SK-N-MC (cell line): ENCODE results near the gene PRDM16.

Experiments
- DNase-seq: peaks from one replicate; pipeline ENCODE4 v3.0.0-alpha.2; 2011; ENCODE audit warnings: low read depth, low spot score
- H3K27ac ChIP-seq: fragments of 200-600 bp; sonication (generic); 2 replicates; pipeline ENCODE4 v1.5.1; 2016; ENCODE audit warnings: mixed run types
- H3K36me3 ChIP-seq: fragments of 200-600 bp; sonication (generic); 2 replicates; pipeline ENCODE4 v1.6.1; 2017; ENCODE audit warnings: antibody characterized with exemption, low read length, mixed read lengths; ENCODE audit not compliant: insufficient read depth
- H3K4me3 ChIP-seq: fragments of 200-600 bp; sonication (generic); 2 replicates; pipeline ENCODE4 v1.5.1; 2016
- H3K9ac ChIP-seq: fragments of 200-600 bp; sonication (generic); 2 replicates; pipeline ENCODE4 v1.8.0; 2017; ENCODE audit warnings: mixed run types, mixed read lengths; ENCODE audit not compliant: insufficient read length
- H3K9me3 ChIP-seq: fragments of 200-600 bp; sonication (generic); 2 replicates; pipeline ENCODE4 v1.6.1; 2017; ENCODE audit warnings: low read depth, mild to moderate bottlenecking, antibody characterized with exemption, low read length, moderate library complexity, mixed read lengths
- EZH2 ChIP-seq: fragments of 200-600 bp; sonication (generic); IDR thresholded peaks from one replicate; pipeline ENCODE4 v1.6.1; 2017; ENCODE audit warnings: antibody characterized with exemption
- FOXP2 ChIP-seq: optimal IDR thresholded peaks from 2 replicates; pipeline ENCODE3; 2011; ENCODE audit warnings: mild to moderate bottlenecking, moderate library complexity; ENCODE audit not compliant: insufficient read depth; ENCODE audit errors: extremely low read length, control extremely low read depth
- POLR2AphosphoS5 ChIP-seq: IDR thresholded peaks from 2 replicates; pipeline ENCODE4 v1.6.1; 2012; ENCODE audit warnings: mild to moderate bottlenecking, low read depth, low read length, borderline replicate concordance

Gene PRDM16

DNA sequence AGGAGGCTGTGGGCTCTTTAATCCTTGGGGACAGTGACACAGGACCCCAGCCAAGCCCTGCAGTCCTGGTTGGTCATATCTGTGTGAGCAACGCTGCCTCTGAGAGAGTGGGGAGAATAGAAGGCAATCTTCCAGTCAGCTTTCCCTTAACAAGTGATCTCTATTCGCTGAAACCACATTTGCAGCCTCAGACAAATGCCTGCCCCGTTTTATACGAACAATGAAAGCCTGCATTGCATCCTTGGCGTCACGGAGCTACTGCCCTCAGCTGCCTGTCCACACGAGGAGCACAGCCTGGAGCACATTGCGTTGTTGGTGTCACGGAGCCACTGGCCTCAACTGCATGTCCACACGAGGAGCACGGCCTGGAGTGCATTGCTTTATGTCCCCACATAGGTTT is 235.2 kb downstream of the PRDM16 start:
- DNase-seq: no peak
- no peak for TF ChIP-seq EZH2
- TF ChIP-seq POLR2AphosphoS5: no peak
- TF ChIP-seq FOXP2: no peak
- Histone ChIP-seq H3K27ac (no peak overlapping the region), H3K4me3 (no peak overlapping the region), H3K9me3 (no peaks in the 10 kb centered on the region), H3K36me3 (no peaks in the 10 kb centered on the region), H3K9ac (no peak overlapping the region)

DNA sequence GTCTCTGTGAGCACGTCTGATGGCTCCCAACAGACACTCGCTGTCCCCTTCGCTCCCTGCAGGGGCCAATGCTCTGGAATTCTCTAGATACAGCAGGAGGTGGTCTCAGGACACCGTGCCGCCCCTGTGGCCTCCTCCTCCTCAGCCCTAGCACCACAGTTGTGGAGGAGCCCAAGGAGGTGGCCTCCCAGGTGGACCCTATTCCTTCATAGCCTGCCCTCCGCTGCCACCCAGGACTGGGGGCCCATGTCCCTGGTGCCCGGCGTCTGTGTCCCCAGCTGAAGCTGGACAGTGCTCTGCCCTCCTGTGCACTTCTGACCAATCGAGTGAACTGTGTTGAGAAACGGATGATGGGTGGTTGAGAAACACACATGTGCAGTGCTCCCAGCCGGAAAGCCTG is 235.7 kb downstream of the PRDM16 start:
- Histone ChIP-seq H3K27ac (no peak overlapping the region), H3K36me3 (no peaks in the 10 kb centered on the region), H3K9me3 (no peaks in the 10 kb centered on the region), H3K4me3 (no peak overlapping the region), H3K9ac (no peak overlapping the region)
- TF ChIP-seq EZH2 (no peak), POLR2AphosphoS5 (no peak), FOXP2 (no peak)
- no peak for DNase-seq

DNA sequence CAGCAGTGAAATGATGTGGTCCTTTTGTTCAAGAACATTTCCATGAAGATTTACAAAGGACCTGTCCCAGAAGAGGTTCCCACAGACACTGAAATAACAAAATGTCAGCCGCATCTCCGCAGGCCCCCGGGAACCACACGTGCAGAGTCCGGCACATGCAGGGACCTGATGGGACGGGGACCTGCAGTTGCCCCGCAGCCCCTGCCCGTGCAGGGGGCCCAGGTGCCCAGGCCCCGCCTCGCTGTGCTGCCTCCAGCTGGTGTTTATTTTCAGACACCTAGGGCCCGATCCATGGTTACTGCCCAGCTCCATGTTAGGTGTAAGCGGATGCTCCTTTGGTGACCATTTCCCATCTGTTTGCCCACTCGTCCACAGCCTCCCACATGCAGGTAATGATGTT is 236.2 kb downstream of the PRDM16 start:
- H3K9me3 ChIP-seq: no peaks in the 10 kb centered on the region
- TF ChIP-seq EZH2 (no peak), POLR2AphosphoS5 (no peak), FOXP2 (no peak)
- DNase-seq: no peak
- no peaks in the 10 kb centered on the region for H3K36me3 ChIP-seq
- no peak overlapping the region for H3K4me3 ChIP-seq
- no peak overlapping the region for H3K27ac ChIP-seq
- no peak overlapping the region for H3K9ac ChIP-seq

DNA sequence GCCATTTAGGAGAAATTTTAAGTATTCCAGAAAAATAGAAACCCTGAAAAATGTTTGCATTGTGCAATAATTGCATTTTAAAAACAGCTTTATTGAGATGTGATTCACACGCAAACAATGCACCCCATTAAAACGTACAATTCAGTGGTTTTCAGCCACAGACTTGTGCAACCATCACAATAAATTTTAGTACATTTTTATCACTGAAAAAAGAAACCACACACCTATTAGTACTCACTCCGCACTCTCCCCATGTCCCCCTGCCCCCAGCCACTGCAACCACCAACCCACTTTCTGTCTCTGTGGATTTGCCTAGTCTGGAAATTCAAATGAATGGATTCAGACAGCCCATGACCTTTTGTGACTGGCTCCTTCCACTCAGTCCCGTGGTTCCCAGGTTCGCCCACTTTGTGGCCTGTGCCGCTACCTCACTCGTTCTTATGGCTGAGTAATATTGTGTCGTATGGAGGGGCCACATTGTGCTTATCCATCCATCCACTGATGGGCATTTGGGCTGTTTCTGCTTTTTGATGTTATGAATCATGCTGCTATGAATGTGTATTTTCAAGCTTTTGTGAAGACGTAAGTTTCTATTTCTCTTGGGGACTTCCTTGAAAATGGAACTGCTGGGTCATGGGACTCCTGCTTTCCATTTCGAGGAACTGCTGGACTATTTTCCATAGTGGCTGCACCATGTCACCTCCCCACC is 237.7 kb downstream of the PRDM16 start:
- DNase-seq: no peak
- no peaks in the 10 kb centered on the region for H3K36me3 ChIP-seq
- H3K4me3 ChIP-seq: no peak overlapping the region
- no peak overlapping the region for H3K27ac ChIP-seq
- TF ChIP-seq EZH2 (no peak), POLR2AphosphoS5 (no peak), FOXP2 (no peak)
- no peaks in the 10 kb centered on the region for H3K9me3 ChIP-seq
- no peak overlapping the region for H3K9ac ChIP-seq

DNA sequence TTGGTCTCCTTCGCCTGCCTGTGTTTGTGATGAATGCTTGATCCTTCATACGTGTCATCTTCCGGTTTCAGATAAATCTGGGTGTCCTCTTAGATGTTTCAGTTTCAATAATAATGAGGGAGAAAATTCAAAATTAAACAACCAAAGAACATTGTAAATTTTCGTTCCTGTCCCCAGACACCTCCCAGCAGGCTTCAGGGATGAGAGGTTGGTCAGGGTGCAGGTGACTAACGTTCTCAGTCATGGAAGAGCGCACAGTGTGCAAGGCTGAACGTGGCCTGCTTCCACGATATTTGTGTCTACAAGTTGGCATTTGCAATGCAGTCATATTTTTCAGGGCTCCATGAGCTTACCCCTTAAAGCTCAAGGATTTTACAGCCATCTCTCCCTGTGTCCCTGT is 238.4 kb downstream of the PRDM16 start:
- Histone ChIP-seq H3K9me3 (no peaks in the 10 kb centered on the region), H3K9ac (no peak overlapping the region), H3K4me3 (no peak overlapping the region), H3K36me3 (no peaks in the 10 kb centered on the region), H3K27ac (no peak overlapping the region)
- TF ChIP-seq EZH2: no peak
- no peak for TF ChIP-seq POLR2AphosphoS5
- TF ChIP-seq FOXP2: no peak
- no peak for DNase-seq

DNA sequence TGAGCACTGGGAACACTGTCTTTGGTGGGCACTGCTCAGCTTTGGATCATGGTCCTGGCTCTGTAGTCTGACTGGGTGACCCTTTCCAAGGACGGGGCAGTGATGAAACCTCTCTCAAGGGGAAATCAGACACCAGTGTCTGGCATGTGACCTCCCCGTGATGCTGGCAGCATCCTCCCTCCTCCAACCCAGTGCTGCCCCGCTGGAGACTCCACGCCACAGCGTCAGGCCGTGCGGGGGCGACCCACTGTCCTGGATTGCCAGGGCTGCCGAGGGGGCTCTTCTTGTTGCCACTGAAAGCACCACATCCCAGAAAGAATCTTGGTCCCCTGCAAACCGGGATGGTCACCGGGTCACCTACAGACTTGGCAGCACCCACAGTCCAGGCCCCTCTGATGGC is 239.1 kb downstream of the PRDM16 start:
- H3K9ac ChIP-seq: no peak overlapping the region
- no peaks in the 10 kb centered on the region for H3K9me3 ChIP-seq
- no peak overlapping the region for H3K4me3 ChIP-seq
- TF ChIP-seq EZH2: no peak
- TF ChIP-seq FOXP2: no peak
- TF ChIP-seq POLR2AphosphoS5: no peak
- H3K36me3 ChIP-seq: no peaks in the 10 kb centered on the region
- no peak for DNase-seq
- H3K27ac ChIP-seq: no peak overlapping the region

DNA sequence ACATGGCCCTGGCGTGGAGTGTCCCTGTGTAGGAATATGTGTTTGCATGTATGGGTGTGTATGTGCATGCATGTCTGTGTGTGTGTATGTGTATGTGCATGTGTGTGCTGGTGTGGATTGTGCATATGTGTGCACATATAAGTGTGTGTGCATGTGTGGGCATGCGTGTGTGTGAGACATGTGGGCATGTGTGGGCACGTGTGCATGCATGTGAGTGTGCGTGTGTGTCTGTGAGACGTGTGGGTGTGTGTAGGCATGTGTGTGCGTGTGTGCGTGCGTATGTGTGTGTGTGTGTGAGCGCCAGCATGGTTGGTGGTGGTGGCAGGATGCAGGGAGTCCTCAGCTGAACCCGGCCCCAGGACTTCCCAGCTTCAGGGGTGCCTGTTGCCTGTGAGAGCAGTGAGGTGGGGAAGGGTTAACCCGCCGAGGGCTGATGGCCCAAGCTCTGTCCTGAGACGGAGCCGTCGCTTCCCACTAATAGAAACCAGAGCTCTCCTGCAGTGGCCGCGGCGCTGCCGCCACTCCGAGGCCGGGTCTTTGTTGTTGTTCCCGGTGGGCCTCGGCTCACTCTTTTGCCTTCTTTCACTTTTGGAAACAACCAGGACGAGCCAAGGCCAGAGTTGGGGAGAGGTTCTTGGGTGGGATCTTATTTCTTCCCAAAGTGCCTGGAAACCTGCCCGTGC is 241.9 kb downstream of the PRDM16 start:
- Histone ChIP-seq H3K4me3 (no peak overlapping the region), H3K36me3 (no peaks in the 10 kb centered on the region), H3K9ac (no peak overlapping the region), H3K27ac (no peak overlapping the region), H3K9me3 (no peaks in the 10 kb centered on the region)
- TF ChIP-seq FOXP2 (no peak), POLR2AphosphoS5 (no peak), EZH2 (no peak)
- no peak for DNase-seq

DNA sequence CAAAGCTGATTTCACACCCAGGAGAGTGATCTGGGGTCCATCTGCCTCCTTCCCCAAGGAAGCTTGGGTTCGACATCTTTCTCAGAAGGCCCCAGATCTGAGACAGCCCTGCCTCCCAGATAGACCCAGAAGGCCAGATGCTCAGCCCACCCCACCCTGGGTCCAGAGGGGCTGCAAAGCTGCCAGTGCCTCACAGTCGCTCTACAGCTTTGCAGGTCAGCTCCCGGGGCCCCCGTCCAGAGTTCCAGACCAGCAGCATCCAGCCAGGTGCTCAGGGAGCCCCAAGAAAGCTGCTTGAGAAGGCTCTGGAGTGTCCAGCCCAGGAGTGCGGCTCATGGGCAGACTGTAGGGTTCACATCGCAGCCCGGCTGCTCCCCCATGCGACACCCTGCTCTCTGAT is 242.7 kb downstream of the PRDM16 start:
- H3K27ac ChIP-seq: no peak overlapping the region
- no peaks in the 10 kb centered on the region for H3K36me3 ChIP-seq
- TF ChIP-seq FOXP2 (no peak), POLR2AphosphoS5 (no peak)
- DNase-seq: no peak
- no peak overlapping the region for H3K9ac ChIP-seq
- no peak overlapping the region for H3K4me3 ChIP-seq
- no peaks in the 10 kb centered on the region for H3K9me3 ChIP-seq
